C4-2B (cell line): Measurements from ENCODE around the gene PC.

Source experiments
- H3K27ac ChIP-seq: fragments of 450-650 bp; 2 replicates; pipeline ENCODE4 v1.5.1; 2017
- ZFX ChIP-seq: fragments of 450-650 bp; IDR thresholded peaks from 2 replicates; pipeline ENCODE4 v1.6.1; 2017
- TF ChIP-seq, protein P1 (sequence below): fragments of 450-650 bp; conservative IDR thresholded peaks from 2 replicates; pipeline ENCODE4 v1.5.1; 2017; ENCODE audit warnings: mild to moderate bottlenecking

PC gene

GRCh38 chr11:66884443-66884842 lies 73.7 kb downstream of the PC start:
- no peak overlapping the region for H3K27ac ChIP-seq
- TF ChIP-seq, protein P1, sequence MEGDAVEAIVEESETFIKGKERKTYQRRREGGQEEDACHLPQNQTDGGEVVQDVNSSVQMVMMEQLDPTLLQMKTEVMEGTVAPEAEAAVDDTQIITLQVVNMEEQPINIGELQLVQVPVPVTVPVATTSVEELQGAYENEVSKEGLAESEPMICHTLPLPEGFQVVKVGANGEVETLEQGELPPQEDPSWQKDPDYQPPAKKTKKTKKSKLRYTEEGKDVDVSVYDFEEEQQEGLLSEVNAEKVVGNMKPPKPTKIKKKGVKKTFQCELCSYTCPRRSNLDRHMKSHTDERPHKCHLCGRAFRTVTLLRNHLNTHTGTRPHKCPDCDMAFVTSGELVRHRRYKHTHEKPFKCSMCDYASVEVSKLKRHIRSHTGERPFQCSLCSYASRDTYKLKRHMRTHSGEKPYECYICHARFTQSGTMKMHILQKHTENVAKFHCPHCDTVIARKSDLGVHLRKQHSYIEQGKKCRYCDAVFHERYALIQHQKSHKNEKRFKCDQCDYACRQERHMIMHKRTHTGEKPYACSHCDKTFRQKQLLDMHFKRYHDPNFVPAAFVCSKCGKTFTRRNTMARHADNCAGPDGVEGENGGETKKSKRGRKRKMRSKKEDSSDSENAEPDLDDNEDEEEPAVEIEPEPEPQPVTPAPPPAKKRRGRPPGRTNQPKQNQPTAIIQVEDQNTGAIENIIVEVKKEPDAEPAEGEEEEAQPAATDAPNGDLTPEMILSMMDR, result no peak
- no peak for TF ChIP-seq ZFX

GRCh38 chr11:66883016-66883965 lies 74.9 kb downstream of the PC start:
- no peak overlapping the region for H3K27ac ChIP-seq
- TF ChIP-seq, protein P1, result no peak; the same call in 1 of the 2 replicates
- no peak for TF ChIP-seq ZFX

DNA sequence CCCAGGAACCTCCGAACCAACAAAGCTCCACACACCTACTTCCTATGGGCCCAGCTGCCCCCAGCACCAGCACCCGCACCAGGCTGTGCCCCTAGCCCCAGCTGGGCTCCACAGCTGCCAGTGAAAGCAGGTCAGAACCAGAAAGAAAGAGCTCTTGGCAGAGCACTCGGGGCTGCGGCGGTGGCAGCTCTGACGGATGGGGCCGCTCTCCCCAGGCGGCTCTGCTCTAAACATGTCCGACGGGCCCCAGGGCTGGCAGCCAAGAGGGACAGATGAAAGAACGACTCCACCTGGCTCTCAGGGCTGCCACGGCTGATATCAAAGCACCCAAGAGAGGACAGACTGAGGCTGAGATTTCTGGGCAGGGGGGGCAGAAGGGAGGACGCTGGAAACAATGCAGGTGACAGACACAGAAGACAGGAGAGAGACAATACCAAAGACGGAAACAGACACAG lies 75.6 kb downstream of the PC start:
- TF ChIP-seq, protein P1, result no peak
- no peak for TF ChIP-seq ZFX
- no peak overlapping the region; the same call in 1 of the 2 replicates for H3K27ac ChIP-seq

DNA sequence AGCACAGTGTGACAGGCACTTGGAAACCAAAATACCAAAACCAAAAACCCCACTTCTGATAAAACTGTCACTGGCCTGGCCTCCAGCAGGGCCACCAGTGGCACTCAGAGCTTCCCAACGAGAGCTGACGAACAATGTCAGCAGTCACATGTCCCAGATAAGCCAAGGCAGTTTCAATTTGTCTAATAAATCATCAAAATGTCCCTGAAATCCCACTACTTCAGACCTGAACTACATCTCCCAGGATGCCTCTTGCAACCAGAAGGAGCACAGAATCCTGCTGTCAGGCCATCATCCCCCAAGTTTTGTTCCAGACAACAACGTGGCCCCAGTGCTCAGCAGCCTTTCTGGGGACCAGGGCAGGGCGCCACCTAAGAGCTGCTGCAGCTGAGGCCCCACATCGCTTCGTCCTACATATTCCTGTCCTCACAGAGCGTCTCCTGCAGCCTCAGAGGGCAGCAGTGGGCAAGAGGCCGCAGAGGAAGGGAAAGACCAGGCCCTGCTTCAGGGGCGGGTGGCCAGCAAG lies 76.2 kb downstream of the PC start:
- TF ChIP-seq, protein P1, result no peak
- no peak for TF ChIP-seq ZFX
- H3K27ac ChIP-seq, result peak overlapping the region; percentile 60; the same call in 1 of the 2 replicates

DNA sequence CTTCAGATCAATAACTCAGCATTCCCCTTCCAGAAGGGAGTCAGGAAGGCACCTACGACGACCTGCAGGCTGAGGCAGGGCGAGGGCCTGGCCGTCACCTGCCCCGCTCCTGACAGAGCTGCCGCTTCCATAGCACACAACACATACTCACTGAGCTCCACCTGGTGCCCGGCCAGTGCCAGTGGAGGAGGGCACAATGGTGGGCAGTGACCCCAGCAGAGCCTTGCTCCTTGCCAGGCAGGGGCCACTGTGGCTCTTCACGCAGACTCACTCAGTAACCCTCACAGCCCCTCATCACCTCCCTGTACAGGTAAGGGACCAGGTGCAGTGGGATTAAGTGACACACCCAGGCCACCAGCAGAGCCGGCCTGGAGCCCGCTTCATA lies 76.7 kb downstream of the PC start:
- H3K27ac ChIP-seq, result peak overlapping the region; percentile 60
- no peak for TF ChIP-seq ZFX
- TF ChIP-seq, protein P1, result no peak

- no peak for TF ChIP-seq ZFX
- TF ChIP-seq, protein P1, result no peak
- H3K27ac ChIP-seq, result peak overlapping the region; percentile 60
These were observed 77.4 kb downstream of the PC start for GRCh38 chr11:66880496-66881450.
